ENCODE results near the gene MN1. TPM values are rescaled to one million over a fixed set of nuclear protein-coding genes. Genes with fewer than 3 reads are reported as not detected.

The MN1 gene
- total RNA-seq, 1 experiment from 2014 or later: not detected

GRCh38 chr22:27756212-27756660, 45.3 kb downstream of the MN1 start:
- no peaks in the 10 kb centered on the region for H3K9me3 ChIP-seq (ENCODE audit: low read length)
- H4K20me1 ChIP-seq (ENCODE audit: insufficient read depth, low read depth, low read length): no peaks in the 10 kb centered on the region; the same call in 1 of the 2 replicates
- no peak overlapping the region for H2AFZ ChIP-seq (ENCODE audit: low read length)
- H3K27ac ChIP-seq (ENCODE audit: low read length): no peak overlapping the region
- no peak for DNase-seq
- no peaks in the 10 kb centered on the region for H3K9me2 ChIP-seq (replicated peaks; ENCODE audit: insufficient read depth, low read length)
- no peak overlapping the region for H3K4me3 ChIP-seq (ENCODE audit: low read length)
- H3K27me3 ChIP-seq (ENCODE audit: low read length): no peaks in the 10 kb centered on the region
- no peaks in the 10 kb centered on the region for H3K79me2 ChIP-seq (ENCODE audit: low read length)
- no peak overlapping the region for H3K4me2 ChIP-seq (ENCODE audit: low read depth, low read length, poor library complexity, severe bottlenecking)
- no peak overlapping the region for H3K9ac ChIP-seq (ENCODE audit: low read length)
- H3K36me3 ChIP-seq (ENCODE audit: insufficient read depth, low read length): no peaks in the 10 kb centered on the region
- no peaks in the 10 kb centered on the region for H3K4me1 ChIP-seq (ENCODE audit: low read length)

GRCh38 chr22:27755521-27756211, 45.9 kb downstream of the MN1 start:
- no peak for DNase-seq
- no peaks in the 10 kb centered on the region for H3K9me2 ChIP-seq (replicated peaks; ENCODE audit: insufficient read depth, low read length)
- H3K27me3 ChIP-seq (ENCODE audit: low read length): no peaks in the 10 kb centered on the region
- H3K4me1 ChIP-seq (ENCODE audit: low read length): no peaks in the 10 kb centered on the region
- H3K36me3 ChIP-seq (ENCODE audit: insufficient read depth, low read length): no peaks in the 10 kb centered on the region
- no peaks in the 10 kb centered on the region; the same call in 1 of the 2 replicates for H4K20me1 ChIP-seq (ENCODE audit: insufficient read depth, low read depth, low read length)
- no peak overlapping the region for H3K4me3 ChIP-seq (ENCODE audit: low read length)
- H3K79me2 ChIP-seq (ENCODE audit: low read length): no peaks in the 10 kb centered on the region
- H3K9ac ChIP-seq (ENCODE audit: low read length): no peak overlapping the region
- H3K27ac ChIP-seq (ENCODE audit: low read length): no peak overlapping the region
- H3K4me2 ChIP-seq (ENCODE audit: low read depth, low read length, poor library complexity, severe bottlenecking): no peak overlapping the region
- no peaks in the 10 kb centered on the region for H3K9me3 ChIP-seq (ENCODE audit: low read length)
- no peak overlapping the region for H2AFZ ChIP-seq (ENCODE audit: low read length)

GRCh38 chr22:27754888-27755480, 46.6 kb downstream of the MN1 start:
- Histone ChIP-seq H3K79me2 (ENCODE audit: low read length) (no peaks in the 10 kb centered on the region), H3K36me3 (ENCODE audit: insufficient read depth, low read length) (no peaks in the 10 kb centered on the region), H4K20me1 (ENCODE audit: insufficient read depth, low read depth, low read length) (no peaks in the 10 kb centered on the region; the same call in 1 of the 2 replicates), H3K9me3 (ENCODE audit: low read length) (no peaks in the 10 kb centered on the region), H2AFZ (ENCODE audit: low read length) (no peak overlapping the region), H3K4me2 (ENCODE audit: low read depth, low read length, poor library complexity, severe bottlenecking) (no peak overlapping the region), H3K9me2 (replicated peaks; ENCODE audit: insufficient read depth, low read length) (no peaks in the 10 kb centered on the region), H3K9ac (ENCODE audit: low read length) (no peak overlapping the region), H3K27me3 (ENCODE audit: low read length) (no peaks in the 10 kb centered on the region), H3K4me3 (ENCODE audit: low read length) (no peak overlapping the region), H3K4me1 (ENCODE audit: low read length) (no peaks in the 10 kb centered on the region), H3K27ac (ENCODE audit: low read length) (no peak overlapping the region)
- no peak for DNase-seq

- Histone ChIP-seq H3K27ac (ENCODE audit: low read length) (no peak overlapping the region), H3K36me3 (ENCODE audit: insufficient read depth, low read length) (no peaks in the 10 kb centered on the region), H4K20me1 (ENCODE audit: insufficient read depth, low read depth, low read length) (no peaks in the 10 kb centered on the region; the same call in 1 of the 2 replicates), H3K79me2 (ENCODE audit: low read length) (no peaks in the 10 kb centered on the region), H3K9ac (ENCODE audit: low read length) (no peak overlapping the region), H3K4me1 (ENCODE audit: low read length) (no peaks in the 10 kb centered on the region), H3K27me3 (ENCODE audit: low read length) (no peaks in the 10 kb centered on the region), H3K9me2 (replicated peaks; ENCODE audit: insufficient read depth, low read length) (no peaks in the 10 kb centered on the region), H3K4me3 (ENCODE audit: low read length) (no peak overlapping the region), H2AFZ (ENCODE audit: low read length) (no peak overlapping the region), H3K4me2 (ENCODE audit: low read depth, low read length, poor library complexity, severe bottlenecking) (no peak overlapping the region), H3K9me3 (ENCODE audit: low read length) (no peaks in the 10 kb centered on the region)
- DNase-seq: no peak
These were observed 47.2 kb downstream of the MN1 start for GRCh38 chr22:27754247-27754887.

- Histone ChIP-seq H3K36me3 (ENCODE audit: insufficient read depth, low read length) (no peaks in the 10 kb centered on the region), H3K9ac (ENCODE audit: low read length) (no peak overlapping the region), H3K4me1 (ENCODE audit: low read length) (no peaks in the 10 kb centered on the region), H3K27ac (ENCODE audit: low read length) (no peak overlapping the region), H3K4me2 (ENCODE audit: low read depth, low read length, poor library complexity, severe bottlenecking) (no peak overlapping the region), H4K20me1 (ENCODE audit: insufficient read depth, low read depth, low read length) (no peaks in the 10 kb centered on the region; the same call in 1 of the 2 replicates), H2AFZ (ENCODE audit: low read length) (no peak overlapping the region), H3K9me3 (ENCODE audit: low read length) (no peaks in the 10 kb centered on the region), H3K27me3 (ENCODE audit: low read length) (no peaks in the 10 kb centered on the region), H3K4me3 (ENCODE audit: low read length) (no peak overlapping the region), H3K79me2 (ENCODE audit: low read length) (no peaks in the 10 kb centered on the region), H3K9me2 (replicated peaks; ENCODE audit: insufficient read depth, low read length) (no peaks in the 10 kb centered on the region)
- no peak for DNase-seq
These were observed 48.8 kb downstream of the MN1 start for GRCh38 chr22:27752771-27753170.

GRCh38 chr22:27752141-27752540, 49.4 kb downstream of the MN1 start:
- no peaks in the 10 kb centered on the region; the same call in 1 of the 2 replicates for H4K20me1 ChIP-seq (ENCODE audit: insufficient read depth, low read depth, low read length)
- H3K9me3 ChIP-seq (ENCODE audit: low read length): no peaks in the 10 kb centered on the region
- no peak overlapping the region for H2AFZ ChIP-seq (ENCODE audit: low read length)
- no peak overlapping the region for H3K9ac ChIP-seq (ENCODE audit: low read length)
- no peaks in the 10 kb centered on the region for H3K36me3 ChIP-seq (ENCODE audit: insufficient read depth, low read length)
- no peaks in the 10 kb centered on the region for H3K4me1 ChIP-seq (ENCODE audit: low read length)
- no peak overlapping the region for H3K4me3 ChIP-seq (ENCODE audit: low read length)
- no peak overlapping the region for H3K4me2 ChIP-seq (ENCODE audit: low read depth, low read length, poor library complexity, severe bottlenecking)
- DNase-seq: no peak
- no peak overlapping the region for H3K27ac ChIP-seq (ENCODE audit: low read length)
- no peaks in the 10 kb centered on the region for H3K9me2 ChIP-seq (replicated peaks; ENCODE audit: insufficient read depth, low read length)
- H3K27me3 ChIP-seq (ENCODE audit: low read length): no peaks in the 10 kb centered on the region
- no peaks in the 10 kb centered on the region for H3K79me2 ChIP-seq (ENCODE audit: low read length)

GRCh38 chr22:27751277-27752070, 50.1 kb downstream of the MN1 start:
- no peak overlapping the region for H3K4me2 ChIP-seq (ENCODE audit: low read depth, low read length, poor library complexity, severe bottlenecking)
- no peaks in the 10 kb centered on the region for H3K27me3 ChIP-seq (ENCODE audit: low read length)
- no peak overlapping the region for H3K4me3 ChIP-seq (ENCODE audit: low read length)
- H4K20me1 ChIP-seq (ENCODE audit: insufficient read depth, low read depth, low read length): no peaks in the 10 kb centered on the region; the same call in 1 of the 2 replicates
- H3K9ac ChIP-seq (ENCODE audit: low read length): no peak overlapping the region
- no peaks in the 10 kb centered on the region for H3K79me2 ChIP-seq (ENCODE audit: low read length)
- no peaks in the 10 kb centered on the region for H3K9me2 ChIP-seq (replicated peaks; ENCODE audit: insufficient read depth, low read length)
- H3K9me3 ChIP-seq (ENCODE audit: low read length): no peaks in the 10 kb centered on the region
- H3K4me1 ChIP-seq (ENCODE audit: low read length): no peaks in the 10 kb centered on the region
- no peak for DNase-seq
- H2AFZ ChIP-seq (ENCODE audit: low read length): no peak overlapping the region
- no peak overlapping the region for H3K27ac ChIP-seq (ENCODE audit: low read length)
- H3K36me3 ChIP-seq (ENCODE audit: insufficient read depth, low read length): no peaks in the 10 kb centered on the region
